H1 (cell line): ENCODE measurements around the gene SLC27A1. TPM values are rescaled to one million over a fixed set of nuclear protein-coding genes. Genes with fewer than 3 reads are reported as not detected.

Experiments
- BRCA1 ChIP-seq: IDR thresholded peaks from 2 replicates; pipeline ENCODE4 v1.6.1; 2012; ENCODE audit warnings: low read depth, low read length, improper control_type of control experiment
- E2F6 ChIP-seq: IDR thresholded peaks from 2 replicates; pipeline ENCODE4 v1.6.1; 2012; ENCODE audit warnings: inconsistent platforms
- EGR1 ChIP-seq: IDR thresholded peaks from 2 replicates; pipeline ENCODE4 v1.6.1; 2011; ENCODE audit warnings: low read depth, low read length, borderline replicate concordance
- FOSL1 ChIP-seq: IDR thresholded peaks from 2 replicates; pipeline ENCODE4 v1.6.1; 2011; ENCODE audit warnings: mild to moderate bottlenecking, low read depth, low read length, moderate library complexity; ENCODE audit not compliant: insufficient read depth
- HDAC6 ChIP-seq: IDR thresholded peaks from one replicate; pipeline ENCODE4 v1.7.1; 2012; ENCODE audit warnings: low read depth, mild to moderate bottlenecking, inconsistent platforms, low read length, moderate library complexity
- JUN ChIP-seq: IDR thresholded peaks from 2 replicates; pipeline ENCODE4 v1.6.1; 2011; ENCODE audit warnings: low read depth, mild to moderate bottlenecking, improper control_type of control experiment, low read length
- JUND ChIP-seq: IDR thresholded peaks from 2 replicates; pipeline ENCODE4 v1.6.1; 2011; ENCODE audit warnings: mild to moderate bottlenecking, improper control_type of control experiment, low read length
- KDM1A ChIP-seq: fragments of 200-600, 300-600 bp; sonication (generic); IDR thresholded peaks from 2 replicates; pipeline ENCODE4 v1.7.1; 2016; ENCODE audit warnings: mild to moderate bottlenecking, low read length, borderline replicate concordance
- MAFK ChIP-seq: IDR thresholded peaks from 2 replicates; pipeline ENCODE4 v1.6.1; 2012; ENCODE audit warnings: low read depth, mild to moderate bottlenecking, improper control_type of control experiment, low read length
- MAX ChIP-seq: IDR thresholded peaks from 2 replicates; pipeline ENCODE4 v1.6.1; 2012; ENCODE audit warnings: inconsistent platforms
- POLR2A ChIP-seq, 2 experiments: IDR thresholded peaks; 1 replicate in 1 of 2; 2 replicates in 1 of 2; pipeline ENCODE4 v1.6.1; 2011; ENCODE audit warnings: low read depth in 2 of 2, low read length in 2 of 2, mild to moderate bottlenecking in 2 of 2; ENCODE audit errors: control extremely low read depth in 1 of 2
- POLR2AphosphoS5 ChIP-seq: IDR thresholded peaks from 2 replicates; pipeline ENCODE4 v1.6.1; 2011; ENCODE audit warnings: low read depth, low read length
- RAD21 ChIP-seq, 2 experiments: IDR thresholded peaks in 1 of 2; conservative IDR thresholded peaks in 1 of 2; 2 replicates each; pipeline ENCODE4 v1.6.1; 2011; ENCODE audit warnings: low read depth in 2 of 2, low read length in 2 of 2, improper control_type of control experiment in 1 of 2, inconsistent platforms in 1 of 2, mild to moderate bottlenecking in 1 of 2, moderate library complexity in 1 of 2
- SIN3A ChIP-seq, 2 experiments: IDR thresholded peaks in 1 of 2; conservative IDR thresholded peaks in 1 of 2; 2 replicates each; pipeline ENCODE4 v1.6.1; 2011 to 2012; ENCODE audit warnings: low read length in 2 of 2, improper control_type of control experiment in 1 of 2, low read depth in 1 of 2, mild to moderate bottlenecking in 1 of 2
- SIX5 ChIP-seq: IDR thresholded peaks from 2 replicates; pipeline ENCODE4 v1.6.1; 2011; ENCODE audit warnings: mild to moderate bottlenecking, low read depth, low read length
- SP1 ChIP-seq: IDR thresholded peaks from 2 replicates; pipeline ENCODE4 v1.6.1; 2011; ENCODE audit warnings: low read depth, low read length
- SP4 ChIP-seq: IDR thresholded peaks from 2 replicates; pipeline ENCODE4 v1.6.1; 2012; ENCODE audit warnings: low read length, inconsistent platforms
- SUZ12 ChIP-seq: fragments of 200-600 bp; sonication (generic); IDR thresholded peaks from 2 replicates; pipeline ENCODE4 v1.6.1; 2012; ENCODE audit warnings: mild to moderate bottlenecking, inconsistent platforms, low read length, moderate library complexity, mixed read lengths
- TAF1 ChIP-seq: IDR thresholded peaks from 2 replicates; pipeline ENCODE4 v1.6.1; 2011; ENCODE audit warnings: mild to moderate bottlenecking, low read depth, low read length
- USF2 ChIP-seq: IDR thresholded peaks from 2 replicates; pipeline ENCODE4 v1.6.1; 2011; ENCODE audit warnings: low read length, improper control_type of control experiment
- ZNF274 ChIP-seq: IDR thresholded peaks from 2 replicates; pipeline ENCODE4 v1.7.0; 2012; ENCODE audit warnings: low read length, borderline replicate concordance; ENCODE audit errors: extremely low read depth
- polyA plus RNA-seq, 7 experiments: library from polyadenylated mRNA; depleted of rRNA in 3 of 7; stranded (reverse) in 5 of 7; unstranded in 2 of 7; fragments of >200 nt in 5 of 7; fragments of 200-250 nt in 2 of 7; gene quantifications; 1 replicate in 5 of 7; 2 replicates in 1 of 7; 4 replicates in 1 of 7; pipeline versions ENCODE4 v1.2.1 to v1.2.3, GENCODE V29; 2011 to 2013; ENCODE audit warnings: missing spikeins in 2 of 7, mixed read lengths in 2 of 7
- total RNA-seq: library from RNA; stranded (reverse); fragmentation: NEBNext Ultra II Directional; extraction: Animal tissue kit (Norgen Biotek cat#: 25700); gene quantifications from 2 replicates; pipeline ENCODE4 v1.2.1, GENCODE V29; 2021

SLC27A1 gene
- total and polyA plus RNA-seq, 2 of the 8 experiments (the other 6 are each of a cell fraction or from before 2014, with no cell fraction given): 7.5 to 9.1 TPM

GRCh38 chr19:17539238-17540117 lies 69.2 kb downstream of the SLC27A1 start (continued):
- TF ChIP-seq POLR2AphosphoS5: peak; percentile 32; the same call in 1 of the 2 replicates
- no peak for TF ChIP-seq USF2
- no peak for TF ChIP-seq BRCA1
- TF ChIP-seq SIX5: no peak
- no peak for TF ChIP-seq SUZ12
- TF ChIP-seq SIN3A (conservative IDR thresholded peaks at IDR 0.05 in 1 of 2, IDR thresholded peaks at IDR 0.05 in 1 of 2; ENCODE audit: low read depth in 1 of 2, low read length in 2 of 2): peak; percentile 86 to 88; a peak in 2 of 4 replicates
- peak; percentile 17; the same call in 1 of the 2 replicates for TF ChIP-seq SP4
- no peak for TF ChIP-seq FOSL1
- peak; percentile 58 for TF ChIP-seq MAX
- no peak for TF ChIP-seq ZNF274
- TF ChIP-seq JUND: no peak
- peak; percentile 58; the same call in 1 of the 2 replicates for TF ChIP-seq E2F6
- TF ChIP-seq JUN: no peak
- no peak for TF ChIP-seq HDAC6
- TF ChIP-seq RAD21 (IDR thresholded peaks at IDR 0.05 in 1 of 2, conservative IDR thresholded peaks at IDR 0.05 in 1 of 2; ENCODE audit: low read depth in 2 of 2, low read length in 2 of 2): peak; percentile 42 to 47
- no peak for TF ChIP-seq KDM1A
- peak; percentile 79 for TF ChIP-seq SP1
- no peak for TF ChIP-seq EGR1
- TF ChIP-seq TAF1: no peak
- no peak for TF ChIP-seq MAFK
- peak in 1 of 2 experiments; percentile 70; a peak in 1 of 3 replicates for TF ChIP-seq POLR2A (IDR thresholded peaks at IDR 0.05; ENCODE audit: control extremely low read depth in 1 of 2, low read depth in 2 of 2, low read length in 2 of 2)
